Measurements from ENCODE around the gene OTOGL.
"Not testable (repeated sequence)": the region's sequence is repeated elsewhere in the genome, so short reads cannot be mapped to it uniquely, and the experiment has no call there.

Gene OTOGL, protein sequence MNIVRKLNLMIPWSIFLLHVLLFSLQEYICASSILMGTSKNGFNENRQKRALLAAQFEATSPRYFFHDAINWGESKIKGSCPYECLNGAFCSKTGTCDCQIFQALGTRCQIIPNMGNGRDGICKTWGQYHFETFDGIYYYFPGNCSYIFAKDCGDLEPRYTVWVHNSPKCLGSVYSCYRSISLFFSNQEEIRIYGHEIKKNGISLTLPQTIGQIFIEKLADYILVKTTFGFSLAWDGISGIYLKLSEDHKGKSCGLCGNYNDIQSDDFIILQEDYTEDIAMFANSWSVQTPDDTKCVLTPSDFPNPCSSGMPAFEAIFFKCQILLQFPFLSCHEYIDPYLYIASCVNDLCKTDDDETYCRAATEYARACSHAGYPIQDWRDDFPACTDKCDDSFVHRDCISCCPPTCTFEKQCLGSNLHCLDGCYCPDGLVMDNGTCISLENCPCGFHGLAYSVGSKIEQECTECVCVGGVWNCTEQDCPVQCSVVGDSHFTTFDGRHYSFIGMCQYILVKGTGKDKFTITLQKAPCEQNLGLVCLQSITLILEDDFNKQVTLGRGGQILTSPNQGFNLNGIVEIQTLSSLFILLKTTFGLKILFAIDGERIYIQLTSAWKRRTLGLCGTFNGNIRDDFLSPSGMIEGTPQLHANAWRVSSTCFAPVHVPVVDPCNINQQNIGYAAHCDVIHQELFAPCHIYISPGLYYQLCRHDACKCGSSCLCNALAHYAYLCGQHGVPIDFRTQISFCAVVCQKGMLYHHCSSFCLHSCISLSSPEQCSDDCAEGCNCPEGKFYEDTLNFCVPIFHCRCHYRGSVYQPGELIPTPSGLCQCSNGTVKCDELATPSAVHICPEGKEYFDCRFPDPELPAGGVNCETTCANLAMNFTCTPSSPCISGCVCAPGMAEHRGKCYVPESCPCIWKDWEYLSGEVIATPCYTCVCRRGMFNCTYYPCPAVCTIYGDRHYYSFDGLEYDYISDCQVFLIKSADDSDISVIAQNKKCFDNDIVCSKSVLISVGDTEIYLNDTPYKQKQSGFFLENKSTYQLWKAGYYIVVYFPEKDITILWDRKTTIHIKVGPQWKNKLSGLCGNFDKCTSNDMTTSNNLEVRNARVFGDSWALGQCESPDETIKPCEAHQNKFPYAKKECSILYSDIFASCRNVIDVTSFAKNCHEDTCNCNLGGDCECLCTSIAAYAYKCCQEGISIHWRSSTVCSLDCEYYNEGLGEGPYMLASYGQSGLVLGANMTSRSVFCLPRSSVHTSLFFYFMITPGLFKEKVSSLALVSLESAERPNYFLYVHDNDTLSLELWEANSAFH (N-terminal part only)

GRCh38 chr12:80099259-80099658 is at the start of gene OTOGL:
Gene OTOGL, plus strand, starts transcription at chr12:80099537. Its CDS starts 109,895 bp downstream, at chr12:80209432.
- no peak for DNase-seq

DNA sequence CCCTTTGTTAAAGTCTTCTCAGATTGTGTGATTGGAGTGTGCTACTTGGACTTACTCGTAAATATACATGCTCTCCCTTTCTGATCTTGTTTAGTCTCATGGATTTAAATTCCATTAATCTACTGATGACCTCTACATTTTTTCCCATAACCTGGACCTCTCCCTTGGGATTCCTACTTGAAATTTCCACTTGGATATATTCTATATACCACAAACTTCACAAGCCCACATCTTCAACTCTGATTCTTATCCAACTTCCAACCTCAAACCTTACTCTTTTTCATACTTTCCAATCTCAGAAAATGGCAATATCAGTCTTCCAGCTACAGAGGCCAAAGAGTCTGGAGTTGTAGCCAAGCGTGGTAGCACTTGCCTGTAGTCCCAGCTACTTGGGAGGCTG is 49.1 kb upstream of the OTOGL start:
- no peak for DNase-seq

GRCh38 chr12:80053051-80053790 is 46.1 kb upstream of the OTOGL start:
- no peak for DNase-seq

- no peak for DNase-seq
Observed at GRCh38 chr12:80056232-80056631, 43.1 kb upstream of the OTOGL start.

GRCh38 chr12:80056845-80057244 is 42.5 kb upstream of the OTOGL start:
- no peak for DNase-seq

GRCh38 chr12:80058586-80058985 is 40.8 kb upstream of the OTOGL start:
- no peak for DNase-seq

DNA sequence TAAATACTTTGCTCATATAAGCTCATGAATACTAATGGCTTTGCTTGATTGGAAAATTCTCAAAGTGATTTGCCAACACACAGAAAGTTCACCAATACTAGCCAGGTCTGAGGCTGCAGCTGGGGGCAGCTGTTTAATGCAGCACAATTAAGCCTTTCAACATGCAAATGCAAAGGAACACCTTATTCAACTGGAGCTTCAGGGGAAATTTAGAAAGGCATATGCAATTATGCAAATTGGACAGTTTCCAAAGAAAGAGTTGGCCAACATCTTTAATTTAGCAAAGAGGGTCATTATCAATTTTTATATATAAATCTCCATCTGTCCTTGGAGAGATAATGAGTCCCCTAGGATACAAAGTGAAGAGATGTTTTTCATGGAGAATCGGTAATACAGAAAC is 40.2 kb upstream of the OTOGL start:
- DNase-seq: no peak

- no peak for DNase-seq
Observed at GRCh38 chr12:80059875-80060274, 39.5 kb upstream of the OTOGL start.

GRCh38 chr12:80064269-80064668 is 35.1 kb upstream of the OTOGL start:
- DNase-seq: no peak

DNA sequence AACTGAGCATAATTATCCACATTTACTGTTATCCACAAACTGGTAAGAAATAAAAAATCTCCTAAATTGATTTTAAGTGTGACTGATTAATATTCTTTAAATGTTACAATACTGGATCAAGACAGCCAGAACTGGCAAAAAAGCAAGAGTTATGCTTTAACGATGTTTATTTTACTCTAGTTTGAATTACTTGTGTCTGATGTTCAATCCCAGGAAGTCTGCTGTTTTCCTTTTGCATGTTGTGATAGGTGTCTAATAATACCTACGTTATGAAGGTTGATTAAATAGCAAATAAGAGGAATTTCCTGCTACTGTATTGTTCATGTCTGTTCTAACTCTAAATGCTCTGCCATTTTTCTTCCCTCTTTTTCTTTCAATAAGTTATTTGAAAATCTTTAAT is 34.4 kb upstream of the OTOGL start:
- DNase-seq: no peak

DNA sequence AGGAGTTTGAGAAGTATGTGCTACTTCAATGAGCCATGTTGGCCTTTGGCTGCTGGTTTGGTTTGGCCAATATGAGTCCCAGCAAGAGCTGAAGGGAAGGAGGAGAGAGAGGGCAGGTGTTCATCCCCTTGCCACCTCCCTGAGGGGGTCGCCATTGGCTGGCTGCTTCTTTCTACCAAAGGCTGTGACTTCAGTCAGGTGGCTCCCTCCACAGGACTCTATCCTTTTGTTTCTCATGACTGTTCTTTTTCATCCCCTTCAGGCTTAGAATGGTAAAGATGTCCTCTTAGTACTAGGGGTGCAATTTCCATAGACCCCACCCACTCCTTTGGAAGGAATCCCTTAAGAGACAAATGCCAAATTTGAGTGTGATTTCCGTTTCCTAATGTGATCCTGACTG is 31.2 kb upstream of the OTOGL start:
- peak; percentile 4 to 11 for DNase-seq

DNA sequence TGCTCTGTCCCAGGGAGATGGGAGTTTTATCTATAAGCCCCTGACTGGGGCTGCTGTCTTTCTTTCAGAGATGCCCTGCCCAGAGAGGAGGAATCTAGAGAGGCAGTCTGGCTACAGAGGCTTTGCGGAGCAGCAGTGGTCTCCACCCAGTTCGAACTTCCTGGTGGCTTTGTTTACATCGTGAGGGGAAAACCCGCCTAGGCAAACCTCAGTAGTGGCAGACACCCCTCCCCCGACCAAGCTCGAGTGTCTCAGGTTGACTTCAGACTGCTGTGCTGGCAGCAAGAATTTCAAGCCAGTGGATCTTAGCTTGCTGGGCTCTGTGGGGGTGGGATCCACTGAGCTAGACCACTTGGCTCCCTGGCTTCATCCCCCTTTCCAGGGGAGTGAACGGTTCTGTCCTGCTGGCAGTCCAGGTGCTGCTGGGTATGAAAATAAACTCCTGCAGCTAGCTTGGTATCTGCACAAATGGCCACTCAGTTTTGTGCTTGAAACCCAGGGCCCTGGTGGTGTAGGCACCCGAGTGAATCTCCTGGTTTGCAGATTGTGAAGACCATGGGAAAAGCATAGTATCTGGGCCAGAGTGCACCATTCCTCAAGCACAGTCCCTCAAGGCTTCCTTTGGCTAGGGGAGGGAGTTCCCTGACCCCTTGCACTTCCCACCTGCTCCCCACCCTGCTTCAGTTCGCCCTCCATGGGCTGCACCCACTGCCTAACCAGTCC is 15.3 kb upstream of the OTOGL start:
- not testable (repeated sequence) for DNase-seq

GRCh38 chr12:80086025-80086424 is 13.3 kb upstream of the OTOGL start:
- DNase-seq: no peak

- no peak for DNase-seq
Observed at GRCh38 chr12:80087486-80088213, 11.7 kb upstream of the OTOGL start.

GRCh38 chr12:80100591-80100990 is 1.3 kb downstream of the OTOGL start:
- no peak for DNase-seq

- DNase-seq: no peak
Observed at GRCh38 chr12:80101126-80101525, 1.8 kb downstream of the OTOGL start.

DNA sequence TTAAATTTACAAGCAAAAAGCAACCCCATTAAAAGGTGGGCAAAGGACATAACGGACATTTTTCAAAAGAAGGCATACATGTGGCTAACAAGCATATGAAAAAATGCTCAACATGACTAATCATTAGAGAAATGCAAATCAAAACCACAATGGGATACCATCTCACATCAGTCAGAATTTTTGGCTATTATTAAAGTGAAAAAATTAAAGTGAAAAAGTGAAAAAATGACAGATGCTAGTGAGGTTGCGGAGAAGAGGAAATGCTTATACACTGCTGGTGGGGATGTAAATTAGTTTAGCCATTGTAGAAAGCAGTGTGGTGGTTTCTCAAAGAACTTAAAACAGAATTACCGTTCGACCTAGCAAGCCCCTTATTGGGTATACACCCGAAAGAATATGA is 7.9 kb downstream of the OTOGL start:
- no peak for DNase-seq

DNA sequence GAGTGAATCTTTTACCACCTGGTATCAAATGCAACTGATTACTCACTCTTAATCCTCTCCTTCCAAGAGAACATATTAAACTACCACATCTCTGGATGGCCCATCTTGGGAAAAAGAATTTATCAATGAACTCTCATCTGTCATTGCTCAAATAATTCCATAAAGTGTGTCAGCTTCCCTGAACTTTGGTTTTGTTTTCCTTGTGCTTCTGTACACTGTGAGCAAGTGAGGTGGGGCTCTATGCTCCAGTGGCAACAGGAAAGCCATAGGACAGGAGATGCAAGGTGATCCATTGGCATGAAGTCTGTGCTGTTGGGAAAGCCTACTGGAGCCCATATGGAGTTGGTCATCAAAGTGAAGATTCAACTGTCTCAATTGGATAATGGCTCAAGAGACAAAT is 17.4 kb downstream of the OTOGL start:
- no peak for DNase-seq

DNA sequence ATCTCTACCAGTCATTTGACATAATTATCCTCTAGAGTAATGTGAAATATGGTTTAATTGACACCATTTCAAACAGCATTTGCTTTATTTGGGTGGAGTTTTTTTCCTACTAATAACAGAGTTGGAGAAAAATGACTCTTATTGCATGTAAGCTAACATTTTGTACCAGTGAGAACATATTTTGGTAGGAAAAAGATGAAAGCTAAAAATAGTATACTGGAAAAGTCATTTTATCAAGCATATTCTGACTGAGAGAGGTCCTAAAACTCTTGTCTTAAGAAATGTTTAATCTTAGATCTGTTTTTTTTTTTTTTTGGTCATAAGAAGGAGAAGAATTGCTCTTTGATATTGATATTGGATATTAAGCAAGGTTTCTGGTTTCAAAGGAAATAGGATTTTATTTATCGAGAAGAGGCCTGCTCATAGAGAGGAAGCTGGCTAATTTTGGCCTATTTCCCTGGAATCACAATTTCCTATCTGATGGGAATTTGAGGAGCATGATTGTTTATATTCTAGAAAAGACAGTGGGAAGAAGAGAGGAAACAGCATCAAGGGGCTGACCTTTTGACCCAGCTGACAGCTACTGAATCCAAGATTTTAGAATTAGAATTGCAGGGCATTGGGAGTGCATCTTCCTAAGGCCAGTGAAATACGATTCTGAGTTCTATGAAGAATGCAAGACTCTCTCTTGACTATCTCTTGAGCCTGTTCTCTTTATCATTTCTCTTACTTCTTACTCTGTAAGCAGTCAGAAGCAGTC is 19.4 kb downstream of the OTOGL start:
- no peak for DNase-seq

DNA sequence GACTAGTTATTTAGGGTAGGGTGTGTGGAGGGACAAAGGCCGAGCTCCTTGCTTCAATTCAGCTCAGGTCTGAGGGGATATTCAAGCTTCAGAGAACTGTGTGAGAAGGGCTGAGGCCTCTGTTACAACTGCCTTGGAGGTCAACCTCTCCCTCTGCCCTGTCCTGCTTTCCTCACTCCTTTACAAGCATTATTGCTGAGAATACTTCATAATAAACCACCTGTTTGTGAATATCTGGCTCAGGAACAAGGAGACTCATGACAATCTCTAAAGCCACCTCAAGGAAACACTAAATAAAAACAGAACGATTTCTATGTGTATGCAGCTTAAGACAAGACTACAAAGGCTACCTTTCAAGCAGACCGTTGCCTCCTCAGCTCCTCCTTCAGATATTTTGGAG is 21.7 kb downstream of the OTOGL start:
- DNase-seq: no peak

Measured in NCI-H1930 (cell line).